ENCODE results near the gene NLGN3.
"Not testable (repeated sequence)": the region's sequence is repeated elsewhere in the genome, so short reads cannot be mapped to it uniquely, and the experiment has no call there.

NLGN3 gene

DNA sequence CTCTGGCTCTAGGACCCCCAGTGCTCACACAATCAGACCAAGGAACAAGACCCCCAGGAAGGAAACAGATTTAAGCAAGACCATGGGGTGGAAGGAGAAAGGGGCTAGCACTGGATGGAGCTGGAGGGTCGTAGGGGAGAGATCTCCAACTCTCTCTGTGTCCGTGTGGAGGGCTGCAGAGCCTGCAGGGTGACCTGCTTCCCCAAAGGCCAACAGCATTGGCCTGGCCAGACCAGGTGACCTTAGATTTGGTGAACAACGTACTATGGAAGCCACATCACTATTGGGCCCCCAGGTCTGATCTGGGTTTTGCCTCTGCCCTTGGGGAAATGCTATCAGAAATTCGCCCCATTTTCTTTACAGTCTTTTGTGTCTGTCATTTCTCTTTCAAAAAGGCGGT, 26.0 kb downstream of the NLGN3 start:
- no peak for DNase-seq (ENCODE audit: low spot score)

DNA sequence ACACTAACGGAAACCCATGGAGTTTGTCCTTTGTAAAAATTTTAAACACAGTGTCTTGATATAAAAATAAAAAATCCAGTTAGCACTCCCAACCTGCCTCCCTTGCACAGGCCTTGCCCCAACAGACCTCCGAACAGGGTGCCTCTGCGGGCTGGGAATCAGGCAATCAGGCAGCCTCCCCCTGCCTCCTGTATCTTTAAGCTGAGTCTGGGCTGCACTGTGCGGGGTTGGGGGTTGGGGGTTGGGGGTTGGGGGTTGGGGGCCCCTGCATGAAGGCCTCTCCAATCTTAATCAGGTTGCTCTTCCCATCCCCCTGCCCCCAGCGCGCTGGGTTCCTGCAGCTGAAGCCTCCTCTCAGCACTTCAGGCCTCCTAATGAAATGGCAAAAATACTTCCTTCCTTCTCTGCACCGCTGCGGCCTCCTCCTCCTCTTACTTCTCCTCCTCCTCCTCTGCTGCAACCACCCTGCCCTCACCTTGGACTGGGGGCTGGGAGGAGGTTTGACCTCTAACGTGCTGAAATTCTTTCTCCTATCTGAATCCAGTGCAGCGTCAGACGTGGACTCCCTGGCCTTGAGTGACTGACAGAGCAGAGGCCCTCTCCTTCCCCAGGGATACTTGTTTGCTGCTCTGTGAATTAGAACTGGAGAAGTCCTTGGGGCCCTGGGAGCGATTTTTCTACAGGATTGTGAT, 26.6 kb downstream of the NLGN3 start:
- DNase-seq (ENCODE audit: low spot score): no peak

DNA sequence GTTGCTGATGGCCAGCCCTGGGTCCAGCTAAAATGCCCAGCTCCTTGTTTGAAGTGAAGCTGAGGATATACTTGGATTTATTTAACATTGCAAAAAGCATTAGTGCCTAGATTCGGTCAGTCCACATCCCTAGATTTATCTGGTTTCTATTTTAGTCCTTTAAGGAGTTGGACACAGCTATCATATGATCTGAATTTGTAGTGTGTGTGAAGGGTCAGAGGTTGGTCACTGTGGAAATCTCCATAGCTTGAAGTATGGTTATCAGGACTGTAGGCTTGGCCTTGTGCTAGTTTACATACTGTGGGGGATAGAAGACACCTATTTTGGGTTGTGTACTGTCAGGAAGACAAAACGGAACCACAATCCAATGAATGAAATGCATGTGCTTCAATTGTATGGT, 28.8 kb downstream of the NLGN3 start:
- DNase-seq (ENCODE audit: low spot score): no peak

DNA sequence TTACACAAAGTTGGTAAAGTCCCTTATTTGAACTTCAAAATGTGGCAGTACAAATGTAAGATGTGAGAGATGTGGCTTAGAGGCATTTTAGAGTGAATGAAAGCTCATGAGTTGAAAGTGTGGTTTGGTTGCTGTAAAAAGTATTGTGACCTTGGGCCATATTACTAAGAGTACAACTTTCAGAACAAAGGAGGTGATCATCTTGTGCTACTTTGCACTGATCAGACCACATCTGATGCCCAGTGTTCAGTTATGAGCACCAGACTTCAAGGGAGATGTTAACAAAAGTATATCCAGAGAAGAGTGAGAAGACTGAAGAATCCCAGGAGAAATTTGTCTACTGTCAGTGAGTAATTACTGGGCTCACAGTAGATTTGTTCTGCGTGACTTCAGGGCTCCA, 30.2 kb downstream of the NLGN3 start:
- DNase-seq (ENCODE audit: low spot score): no peak

DNA sequence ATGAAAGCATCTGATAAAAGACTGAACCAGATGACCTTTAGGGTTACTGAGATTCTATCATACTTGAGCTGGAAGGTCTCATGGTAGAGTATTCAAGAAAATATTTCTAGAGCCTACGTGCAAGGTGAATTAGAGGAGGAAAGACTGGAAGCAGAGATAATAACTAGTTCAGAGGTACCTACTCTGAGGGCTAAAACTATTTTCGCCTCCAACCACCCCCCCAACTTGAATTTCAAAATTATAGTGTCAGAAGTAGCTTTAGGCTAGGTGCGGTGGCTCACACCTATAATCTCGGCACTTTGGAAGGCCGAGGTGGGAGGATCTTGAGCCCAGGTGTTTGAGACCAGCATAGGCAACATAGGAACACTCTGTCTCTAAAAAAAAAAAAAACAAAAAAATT, 30.9 kb downstream of the NLGN3 start:
- no peak for DNase-seq (ENCODE audit: low spot score)

DNA sequence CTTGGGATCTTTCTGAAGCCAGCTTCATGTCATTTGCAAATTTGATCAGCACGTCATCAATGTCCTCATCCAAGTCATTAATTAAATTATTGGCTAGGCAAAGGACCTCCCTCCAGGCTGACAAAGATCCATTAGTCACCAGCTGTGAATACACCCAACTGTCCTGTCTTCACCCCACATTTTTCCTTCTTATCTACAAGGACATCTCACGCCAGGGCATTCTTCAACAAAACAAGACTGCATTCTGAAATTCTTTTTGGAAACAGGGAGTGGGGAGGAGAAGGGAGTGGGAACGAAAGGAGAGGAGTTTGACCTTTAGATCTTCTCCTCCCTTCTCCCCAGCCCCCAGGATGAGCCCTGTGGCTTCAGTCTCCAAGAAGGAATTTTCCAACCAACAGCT, 32.7 kb downstream of the NLGN3 start:
- DNase-seq (ENCODE audit: low spot score): no peak

DNA sequence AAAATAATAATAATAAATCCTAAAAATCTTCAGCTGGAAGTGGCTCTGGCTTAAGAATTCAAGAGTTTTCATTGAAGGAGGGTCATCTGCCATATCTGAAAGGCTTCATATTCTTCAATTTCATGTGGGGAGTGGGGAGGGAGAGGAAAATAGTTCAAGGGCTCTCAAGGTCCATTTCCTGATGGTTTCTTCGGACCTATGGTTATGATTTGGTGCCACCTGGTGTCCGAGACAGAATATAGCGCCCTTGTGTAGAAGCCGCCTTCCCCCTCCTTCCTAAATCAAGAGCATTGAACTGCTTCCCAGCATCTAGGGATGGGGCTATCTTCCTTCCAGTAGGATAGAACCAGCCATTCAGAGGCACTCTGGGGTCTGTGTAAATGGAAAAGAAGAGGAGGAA, 34.3 kb downstream of the NLGN3 start:
- peak; percentile 71 for DNase-seq (ENCODE audit: low spot score)

DNA sequence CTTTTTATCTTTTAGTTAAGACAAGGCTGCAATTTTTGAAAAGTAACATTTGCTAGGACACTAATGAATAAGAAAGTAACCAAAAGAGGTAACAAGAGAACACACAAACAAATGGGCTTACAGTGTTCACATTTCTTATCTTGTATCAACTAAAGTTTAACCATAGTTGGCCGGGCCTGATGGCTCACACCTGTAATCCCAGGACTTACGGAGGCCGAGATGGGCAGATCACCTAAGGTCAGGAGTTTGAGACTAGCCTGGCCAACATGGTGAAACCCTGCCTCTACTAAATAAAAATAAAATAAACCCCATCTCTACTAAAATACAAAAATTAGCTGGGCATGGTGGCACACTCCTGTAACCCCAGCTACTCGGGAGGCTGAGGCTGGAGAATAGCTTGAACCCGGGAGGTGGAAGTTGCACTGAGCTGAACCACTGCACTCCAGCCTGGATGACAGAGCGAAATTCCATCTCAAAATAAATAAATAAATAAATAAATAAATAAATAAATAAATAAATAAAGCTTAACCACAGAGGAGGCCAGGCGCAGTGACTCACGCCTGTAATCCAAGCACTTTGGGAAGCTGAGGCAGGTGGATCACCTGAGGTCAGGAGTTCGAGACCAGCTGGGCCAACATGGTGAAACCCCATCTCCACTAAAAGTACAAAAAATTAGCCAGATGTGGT, 36.1 kb downstream of the NLGN3 start:
- not testable (repeated sequence) for DNase-seq (ENCODE audit: low spot score)

DNA sequence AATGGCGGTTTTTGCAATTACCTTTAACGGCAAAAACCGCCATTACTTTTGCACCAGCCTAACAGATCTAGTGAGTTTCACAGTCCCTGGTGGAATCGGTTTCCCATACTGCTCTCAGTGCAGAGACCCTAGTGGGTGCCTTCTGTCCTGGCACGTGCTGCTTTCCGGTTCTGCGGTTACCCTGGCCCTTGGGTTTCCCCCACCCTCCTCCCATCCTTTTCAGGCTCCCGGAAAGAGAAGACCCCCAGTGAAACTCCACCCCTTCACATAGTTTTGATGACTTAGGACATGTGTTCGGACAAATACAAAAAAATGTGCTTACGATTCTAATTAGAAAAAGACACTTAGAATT, 36.9 kb downstream of the NLGN3 start:
- DNase-seq (ENCODE audit: low spot score): no peak

DNA sequence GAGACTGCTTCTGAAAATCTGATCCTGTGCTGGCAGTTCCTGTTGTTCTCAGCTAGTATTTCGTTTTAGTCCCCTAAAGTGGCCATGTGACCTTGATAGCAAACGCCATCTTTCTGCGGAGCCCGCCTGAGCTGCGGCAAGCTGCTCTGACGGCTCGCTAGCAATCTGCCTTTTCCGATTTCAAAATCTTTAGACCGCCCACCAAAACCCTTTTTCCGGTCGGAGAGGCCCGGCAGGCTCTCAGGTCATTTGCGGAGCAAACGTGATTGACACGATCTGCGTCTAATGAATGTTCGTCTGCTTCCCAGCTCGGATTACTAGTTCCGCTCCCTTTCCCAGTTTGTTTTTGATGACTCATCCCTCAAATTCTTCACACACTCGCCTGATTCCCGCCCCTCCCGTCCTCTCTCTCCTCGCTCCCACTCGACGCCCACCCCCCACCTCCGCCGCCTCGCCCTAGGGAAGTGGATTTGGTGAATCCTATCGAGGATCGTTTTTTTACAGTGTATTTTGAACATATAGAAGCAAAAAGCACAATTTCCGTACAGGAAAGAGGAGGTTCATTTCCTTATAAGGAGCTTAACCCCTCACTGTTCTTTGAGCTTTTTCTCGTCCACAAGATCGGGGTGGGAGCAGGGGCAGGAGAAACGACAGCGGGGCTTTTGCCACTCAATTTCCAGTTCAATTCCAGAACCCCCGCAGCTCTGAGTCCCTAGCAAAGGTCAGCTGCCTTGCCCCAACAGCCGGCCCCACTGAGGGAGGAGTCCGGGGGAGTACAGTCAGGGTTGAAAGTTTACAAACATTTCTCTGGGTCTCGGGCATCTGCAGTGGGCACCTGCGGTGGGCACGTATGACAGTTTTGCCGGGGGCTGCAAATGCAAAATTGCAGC, 37.5 kb downstream of the NLGN3 start:
- DNase-seq (ENCODE audit: low spot score): peak; percentile 94

DNA sequence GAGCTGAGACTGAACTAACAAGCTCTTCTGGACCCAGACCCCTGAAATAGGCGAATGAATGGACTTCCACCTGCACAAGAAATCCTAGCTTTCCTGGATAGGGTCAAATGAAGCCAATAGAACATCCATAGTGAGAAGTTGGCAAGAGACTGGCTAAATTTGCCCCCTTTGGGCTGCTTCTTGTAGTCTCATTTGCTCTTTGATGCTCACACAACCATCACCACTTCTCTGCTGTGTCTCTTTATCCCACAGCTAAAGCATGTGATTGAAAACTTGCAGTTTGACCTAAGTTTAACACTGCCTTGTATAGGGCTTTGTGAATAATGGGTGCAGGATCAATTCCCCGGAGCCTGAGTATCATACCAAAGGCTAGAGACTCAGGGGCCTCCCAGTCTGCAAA, 38.2 kb downstream of the NLGN3 start:
- peak; percentile 30 for DNase-seq (ENCODE audit: low spot score)

DNA sequence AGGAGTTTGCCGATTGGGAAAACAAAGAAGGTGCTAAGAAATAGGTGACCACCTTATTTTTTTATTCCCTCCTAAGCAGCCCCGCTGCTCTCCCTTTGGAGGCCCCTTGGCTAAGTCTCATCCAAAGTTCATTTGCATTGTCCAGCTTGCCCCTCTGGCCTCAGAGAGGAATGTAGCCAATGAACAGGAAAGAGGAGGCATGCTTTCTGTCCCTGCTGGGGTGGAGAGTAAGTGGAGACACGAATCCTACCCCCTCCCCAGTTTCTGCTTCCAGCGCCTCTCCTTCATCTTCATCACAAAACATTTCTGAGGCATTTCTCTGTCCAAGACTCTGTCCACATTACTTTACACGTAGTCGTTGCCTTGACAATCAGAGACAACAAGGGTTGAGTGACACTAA, 38.7 kb downstream of the NLGN3 start:
- DNase-seq (ENCODE audit: low spot score): no peak

DNA sequence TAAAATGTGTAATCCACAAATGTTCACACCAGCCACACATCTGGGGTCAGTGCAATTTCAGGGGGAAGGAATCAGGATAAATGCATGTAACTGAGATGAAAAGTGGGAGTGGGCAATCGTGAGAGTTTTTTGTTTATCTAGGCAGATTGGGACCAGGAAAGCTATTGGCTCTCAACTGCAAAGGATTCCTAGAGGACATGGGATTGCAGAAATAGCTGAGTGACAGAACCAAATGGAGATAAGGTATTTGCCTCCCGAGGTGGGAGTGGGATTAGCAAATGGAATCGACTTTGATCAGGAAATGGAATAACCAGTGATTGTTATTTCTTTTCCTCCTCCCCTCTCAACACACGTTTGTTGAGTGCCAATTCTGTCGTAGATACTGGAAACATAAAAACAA, 39.5 kb downstream of the NLGN3 start:
- no peak for DNase-seq (ENCODE audit: low spot score)

DNA sequence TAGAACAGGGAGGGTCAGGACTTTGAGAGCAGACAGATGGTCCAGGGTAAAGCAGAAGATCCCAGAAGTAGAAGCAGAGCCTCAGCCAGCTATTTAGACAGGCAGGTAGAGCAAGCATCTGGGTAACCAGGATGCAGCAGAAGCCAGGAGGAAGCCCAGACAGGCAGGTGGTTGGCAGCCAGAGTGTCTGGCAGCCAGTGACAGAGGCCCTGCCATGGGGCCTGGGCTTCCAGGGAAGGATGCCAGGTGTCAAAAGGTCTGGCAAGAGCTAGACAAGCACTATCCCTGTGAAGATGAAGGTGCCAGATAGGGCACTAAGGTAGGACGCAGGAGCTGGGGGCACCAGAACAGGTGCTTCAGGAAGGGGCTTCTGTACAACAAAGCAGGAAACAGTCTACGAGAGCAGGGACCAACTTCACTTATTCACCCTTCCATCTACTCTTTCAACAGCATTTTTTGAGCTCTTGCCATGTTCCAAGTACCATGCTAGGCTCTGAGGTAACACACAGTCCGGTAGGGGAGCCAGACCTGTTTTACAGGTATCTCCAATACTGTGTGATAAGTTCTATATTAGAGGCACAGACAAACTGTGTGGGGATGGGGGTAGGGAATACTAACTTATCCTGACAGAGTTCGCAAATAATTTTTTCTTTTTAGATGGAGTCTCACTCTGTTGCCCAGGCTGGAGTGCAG, 40.3 kb downstream of the NLGN3 start:
- no peak for DNase-seq (ENCODE audit: low spot score)

DNA sequence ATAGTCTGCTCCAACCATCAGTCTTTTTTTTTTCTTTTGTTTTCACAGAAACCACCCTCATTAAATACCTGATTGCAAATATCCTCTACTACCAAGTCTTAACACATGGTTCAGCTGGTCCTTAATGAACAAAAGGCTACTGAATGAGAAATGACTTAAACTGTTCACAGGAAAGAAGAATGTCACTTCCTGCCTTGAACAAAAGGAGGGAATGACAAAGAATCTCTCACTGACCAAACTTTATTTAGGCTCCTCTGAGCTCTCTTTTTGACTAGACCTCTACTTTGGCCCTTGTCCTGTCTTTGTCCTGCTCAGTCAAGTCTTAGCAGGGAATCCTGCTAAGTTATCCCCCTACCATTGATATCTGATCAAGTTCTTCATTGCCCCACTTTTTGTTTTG, 46.6 kb downstream of the NLGN3 start:
- DNase-seq (ENCODE audit: low spot score): no peak

DNA sequence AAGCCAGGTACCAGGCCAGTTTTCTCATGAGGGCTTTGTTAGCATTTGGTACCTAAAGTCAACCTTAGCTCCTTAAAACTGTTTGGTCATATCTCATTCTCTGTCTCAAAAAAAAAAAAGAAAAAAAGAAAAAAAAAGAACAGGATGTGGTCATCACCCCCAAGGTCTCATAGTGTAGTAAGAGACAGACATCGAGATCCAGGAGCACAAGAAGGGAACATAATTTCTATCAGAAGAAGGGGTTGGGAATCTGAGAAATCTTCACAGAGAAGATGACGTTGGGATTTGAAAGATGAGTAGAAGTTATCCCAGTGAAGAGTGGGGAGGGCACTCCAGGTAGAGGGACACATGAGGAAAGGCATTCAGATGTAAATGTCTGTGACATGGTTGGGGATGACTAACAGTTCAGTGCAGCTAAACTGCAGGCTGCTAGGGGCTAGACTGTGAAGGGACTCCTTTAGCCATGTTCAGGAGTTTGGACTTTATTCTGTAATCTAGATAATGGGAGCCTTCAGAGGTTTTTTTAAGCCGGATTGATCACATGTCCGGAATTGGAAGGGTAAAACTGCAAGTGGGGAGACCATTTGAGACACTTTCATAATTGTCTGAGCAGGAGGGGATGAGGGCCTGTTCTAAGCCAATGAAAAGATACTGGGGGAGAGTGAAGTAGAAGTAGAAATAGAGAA, 51.5 kb downstream of the NLGN3 start:
- DNase-seq (ENCODE audit: low spot score): no peak

DNA sequence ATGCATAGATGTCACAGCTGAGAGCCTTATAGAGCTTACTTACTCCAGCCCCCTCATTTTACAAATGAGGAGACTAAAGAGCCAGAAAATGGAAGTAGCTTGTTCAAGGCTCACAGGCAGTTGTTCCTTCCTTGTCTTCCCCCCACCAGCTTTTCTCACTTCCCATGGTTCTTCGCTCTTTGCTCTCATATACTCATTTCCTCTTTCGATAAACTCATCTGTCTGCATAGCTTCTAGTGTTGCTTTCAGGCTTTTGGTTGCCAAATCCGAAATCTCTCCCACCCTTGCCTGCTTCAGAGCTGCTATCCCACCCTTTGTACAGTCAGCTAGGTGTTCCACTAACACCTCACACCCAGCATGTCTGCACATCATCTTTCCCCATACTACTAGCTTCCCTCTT, 53.4 kb downstream of the NLGN3 start:
- DNase-seq (ENCODE audit: low spot score): peak; percentile 53

DNA sequence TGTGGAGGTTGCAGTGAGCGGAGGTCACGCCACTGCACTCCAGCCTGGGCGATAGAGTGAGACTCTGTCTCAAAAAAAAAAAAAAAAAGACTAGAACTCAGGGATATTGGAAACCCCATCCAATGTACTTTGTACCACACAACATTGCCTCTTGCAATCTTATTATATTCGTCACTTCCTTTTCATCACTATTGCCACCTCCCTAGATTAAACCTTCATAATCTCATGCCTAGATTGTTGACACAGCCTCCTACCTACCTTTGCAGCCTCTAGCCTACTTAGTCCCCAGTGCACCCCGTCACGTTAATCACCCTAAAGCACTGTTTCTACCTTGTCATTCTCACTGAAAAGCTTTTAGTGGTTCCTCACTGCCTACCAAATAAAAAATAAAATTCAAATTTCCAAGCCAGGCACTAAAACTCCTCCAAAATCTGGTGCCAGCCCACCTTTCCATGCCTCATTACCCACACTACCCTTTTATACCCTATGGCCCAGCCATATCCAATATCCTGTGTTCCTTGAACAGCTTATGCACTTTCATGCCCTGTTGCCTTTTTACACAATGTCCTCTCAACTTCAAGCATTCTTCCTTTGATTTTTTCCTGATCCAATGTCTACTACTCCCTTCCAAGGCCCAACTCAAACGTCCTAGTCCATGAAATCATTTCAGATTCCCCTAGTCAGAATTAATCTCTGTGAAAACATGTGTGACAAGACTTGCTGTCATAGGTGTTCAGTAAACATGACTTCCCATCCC, 54.8 kb downstream of the NLGN3 start:
- no peak for DNase-seq (ENCODE audit: low spot score)

DNA sequence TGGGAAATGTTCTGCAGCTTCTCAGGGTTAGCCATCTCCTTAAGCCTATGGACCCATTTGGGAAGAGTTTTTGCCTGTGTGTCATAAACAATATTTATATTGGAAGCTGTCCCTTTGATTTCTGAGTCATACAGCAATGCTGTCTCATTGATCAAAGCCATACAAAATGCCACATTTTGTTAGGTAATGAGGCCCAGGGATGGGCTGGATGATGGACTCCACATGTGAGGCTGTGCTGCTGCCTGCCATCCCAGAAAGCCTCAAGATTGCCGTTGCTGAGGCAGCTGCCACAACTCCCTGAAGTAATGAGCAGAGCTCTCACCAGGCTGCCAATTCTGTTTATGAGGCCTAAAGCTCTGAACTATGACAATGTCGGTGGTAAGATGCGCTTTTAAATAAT, 66.2 kb downstream of the NLGN3 start:
- no peak for DNase-seq (ENCODE audit: low spot score)

DNA sequence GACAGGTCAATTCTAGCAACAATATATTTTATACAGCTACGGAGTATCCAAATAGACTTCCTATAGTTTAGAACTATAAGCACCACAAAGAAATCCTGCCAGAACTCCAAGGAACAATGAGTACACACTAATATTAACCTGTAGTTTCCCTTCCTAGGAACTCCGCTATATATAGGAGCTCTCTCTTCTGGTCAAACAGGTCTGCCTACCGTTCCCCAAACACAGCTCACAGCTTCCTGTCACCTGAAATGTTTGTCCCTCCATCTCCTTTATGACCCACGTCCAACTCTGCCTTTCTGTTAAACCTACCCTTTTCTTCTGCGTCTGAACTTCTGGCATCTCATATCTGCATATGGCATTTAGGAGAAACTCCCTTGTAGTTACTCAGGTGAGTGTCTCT, 67.9 kb downstream of the NLGN3 start:
- no peak for DNase-seq (ENCODE audit: low spot score)

DNA sequence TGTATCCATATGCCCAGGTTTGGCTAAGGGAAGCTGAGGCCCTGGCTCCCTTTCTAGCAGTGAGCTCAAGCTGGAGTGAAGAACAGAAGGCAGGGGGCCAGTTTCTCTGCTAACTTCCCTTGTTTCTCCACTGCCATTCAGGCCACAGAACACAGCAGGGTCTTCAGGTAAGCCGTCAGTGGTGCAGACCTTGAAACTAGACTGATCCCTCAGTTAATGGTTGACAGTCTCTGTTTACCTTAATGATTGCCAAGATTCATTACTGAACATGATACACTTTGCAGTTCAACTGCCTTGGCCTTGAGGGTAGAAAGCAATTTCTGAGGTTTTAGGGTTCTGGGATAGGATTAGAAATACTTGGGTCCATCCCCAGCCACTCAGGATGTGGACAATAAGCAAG, 69.5 kb downstream of the NLGN3 start:
- DNase-seq (ENCODE audit: low spot score): no peak
